PC-9 (cell line): ENCODE measurements around the gene GATAD1.

ENCODE experiments used
- CTCF ChIP-seq: fragments of 200-600 bp; sonication (generic); conservative IDR thresholded peaks from 2 replicates; pipeline ENCODE4 v1.6.1; 2017; ENCODE audit warnings: mixed run types, antibody characterized with exemption, mild to moderate bottlenecking, moderate library complexity
- EZH2 ChIP-seq: fragments of 200-600 bp; sonication (generic); IDR thresholded peaks from 2 replicates; pipeline ENCODE4 v1.8.0; 2017; ENCODE audit warnings: antibody characterized with exemption, low read depth

GRCh38 chr7:92498557-92498956, 51.3 kb downstream of the GATAD1 start:
- TF ChIP-seq CTCF (no peak), EZH2 (no peak)
